Daoy (cell line): Measurements from ENCODE around the gene VPS26A. TPM values are rescaled to one million over a fixed set of nuclear protein-coding genes. Genes with fewer than 3 reads are reported as not detected.

ENCODE experiments used
- DNase-seq: peaks from one replicate; pipeline ENCODE4 v3.0.0-alpha.2; 2015; ENCODE audit warnings: low read depth
- total RNA-seq: library from RNA; depleted of rRNA; stranded (reverse); fragments of >200 nt; shearing (Covaris generic); gene quantifications from 2 replicates; pipeline ENCODE4 v1.2.3, GENCODE V29; 2014; rRNA removed

Gene VPS26A
- total RNA-seq, 1 experiment from 2014 or later = 21.7 TPM

- DNase-seq = no peak
These were observed 96.5 kb downstream of the VPS26A start for GRCh38 chr10:69220507-69220906.

Other genes starting within 250 kb of the VPS26A start
- 44.9 and 47.9 TPM in 2 replicates for gene DDX50, start 222.9 kb upstream of the VPS26A start, total RNA-seq
- 174 and 175 TPM in 2 replicates for gene DDX21, start 168.0 kb upstream of the VPS26A start, total RNA-seq
- gene KIFBP, start 135.4 kb upstream of the VPS26A start, total RNA-seq = 27.3 and 32.1 TPM in 2 replicates
- 8.3 and 11.5 TPM in 2 replicates for gene SRGN, start 36.1 kb upstream of the VPS26A start, total RNA-seq
- 23.0 and 24.9 TPM in 2 replicates for gene SUPV3L1, start 56.1 kb downstream of the VPS26A start, total RNA-seq
- 0.69 and 0.89 TPM in 2 replicates for gene HKDC1, start 96.2 kb downstream of the VPS26A start, total RNA-seq
- 20.8 and 28.9 TPM in 2 replicates for gene HK1, start 154.3 kb downstream of the VPS26A start, total RNA-seq